ENCODE data around the gene CHI3L2. TPM values are rescaled to one million over a fixed set of nuclear protein-coding genes. Genes with fewer than 3 reads are reported as not detected.

The CHI3L2 gene
- total RNA-seq, 4 donors from 2014 or later: 0.42 to 13.1 (median 4.7) TPM; not detected in 1

GRCh38 chr1:111209622-111210021 lies 17.9 kb upstream of the CHI3L2 start:
- ATAC-seq: no peak
- WGBS, 2 donors (ENCODE audit: low coverage in 1 of 2): 73 to 87% methylated on average over 4 of the region's 4 CpGs
- TF ChIP-seq EP300 (IDR thresholded peaks at IDR 0.05) (no peak), CTCF (IDR thresholded peaks at IDR 0.05) (no peak), POLR2A (IDR thresholded peaks at IDR 0.05) (no peak), POLR2AphosphoS5 (IDR thresholded peaks at IDR 0.05) (no peak)

GRCh38 chr1:111211921-111212320 lies 15.6 kb upstream of the CHI3L2 start:
- Histone ChIP-seq H3K4me3 (no peak overlapping the region), H3K27ac (no peak overlapping the region), H3K27me3 (peaks cover 36% of the 10 kb centered on the region), H3K36me3 (no peaks in the 10 kb centered on the region), H3K9me3 (no peaks in the 10 kb centered on the region), H3K4me1 (no peaks in the 10 kb centered on the region)
- TF ChIP-seq CTCF (IDR thresholded peaks at IDR 0.05) (no peak), POLR2A (IDR thresholded peaks at IDR 0.05) (no peak), POLR2AphosphoS5 (IDR thresholded peaks at IDR 0.05) (no peak), EP300 (IDR thresholded peaks at IDR 0.05) (no peak)
- ATAC-seq: no peak
- 82 to 100% methylated on average over 1 of the region's 1 CpG for WGBS, 2 donors (ENCODE audit: low coverage in 1 of 2)

More at GRCh38 chr1:111209622-111210021, 17.9 kb upstream of the CHI3L2 start:
- H3K36me3 ChIP-seq: no peaks in the 10 kb centered on the region
- no peak overlapping the region for H3K27ac ChIP-seq
- H3K9me3 ChIP-seq: no peaks in the 10 kb centered on the region
- H3K4me1 ChIP-seq: peaks cover 0 to 6% (median 0%) of the 10 kb centered on the region in 3 donors
- H3K27me3 ChIP-seq: peaks cover 51% of the 10 kb centered on the region
- no peak overlapping the region for H3K4me3 ChIP-seq

- 61% methylated on average over 4 of the region's 5 CpGs; no CpG with 5 or more reads in 1 of the 2 donors for WGBS, 2 donors (ENCODE audit: low coverage in 1 of 2)
- H3K36me3 ChIP-seq: no peaks in the 10 kb centered on the region
- no peak for ATAC-seq
- H3K4me3 ChIP-seq: no peak overlapping the region
- no peaks in the 10 kb centered on the region for H3K9me3 ChIP-seq
- peaks cover 36% of the 10 kb centered on the region for H3K27me3 ChIP-seq
- H3K27ac ChIP-seq: no peak overlapping the region
- no peaks in the 10 kb centered on the region for H3K4me1 ChIP-seq
- TF ChIP-seq CTCF (IDR thresholded peaks at IDR 0.05) (no peak), POLR2AphosphoS5 (IDR thresholded peaks at IDR 0.05) (no peak), POLR2A (IDR thresholded peaks at IDR 0.05) (no peak), EP300 (IDR thresholded peaks at IDR 0.05) (no peak)
Measured at GRCh38 chr1:111212634-111213335, 14.7 kb upstream of the CHI3L2 start.

- H3K27me3 ChIP-seq: peaks cover 36% of the 10 kb centered on the region
- WGBS, 2 donors (ENCODE audit: low coverage in 1 of 2): 68 to 84% methylated on average over 5 to 6 of the region's 6 CpGs
- H3K4me3 ChIP-seq: no peak overlapping the region
- TF ChIP-seq CTCF (IDR thresholded peaks at IDR 0.05) (no peak), EP300 (IDR thresholded peaks at IDR 0.05) (no peak), POLR2AphosphoS5 (IDR thresholded peaks at IDR 0.05) (no peak), POLR2A (IDR thresholded peaks at IDR 0.05) (no peak)
- H3K9me3 ChIP-seq: no peaks in the 10 kb centered on the region
- no peak overlapping the region for H3K27ac ChIP-seq
- no peaks in the 10 kb centered on the region for H3K4me1 ChIP-seq
- ATAC-seq: no peak
- no peaks in the 10 kb centered on the region for H3K36me3 ChIP-seq
Measured at GRCh38 chr1:111213412-111213811, 14.1 kb upstream of the CHI3L2 start.

Data from gastroesophageal sphincter (tissue), 4 donors.